Subcutaneous abdominal adipose tissue (tissue), 5 donors: ENCODE results near the gene CCDC200.
"Not testable (repeated sequence)": the region's sequence is repeated elsewhere in the genome, so short reads cannot be mapped to it uniquely, and the experiment has no call there.

Experiments
- H3K27ac ChIP-seq: one replicate; pipeline ENCODE4 v1.7.0; 2013; ENCODE audit warnings: low read depth, mild to moderate bottlenecking, inconsistent platforms, low read length, moderate library complexity
- H3K27me3 ChIP-seq, 5 donors: one replicate each; pipeline ENCODE4 v1.7.0; 2013; ENCODE audit warnings: low read length in 5 of 5, inconsistent platforms in 1 of 5; ENCODE audit not compliant: control insufficient read depth in 5 of 5, insufficient read depth in 4 of 5
- H3K36me3 ChIP-seq, 5 donors: one replicate each; pipeline ENCODE4 v1.7.0; 2013; ENCODE audit warnings: low read length in 5 of 5; ENCODE audit not compliant: control insufficient read depth in 5 of 5, insufficient read depth in 5 of 5
- H3K4me1 ChIP-seq, 5 donors: one replicate each; pipeline ENCODE4 v1.7.0; 2013; ENCODE audit warnings: low read length in 5 of 5, mild to moderate bottlenecking in 3 of 5, moderate library complexity in 1 of 5; ENCODE audit not compliant: control insufficient read depth in 5 of 5, insufficient read depth in 5 of 5
- H3K4me3 ChIP-seq, 5 donors: one replicate each; pipeline ENCODE4 v1.7.0; 2013; ENCODE audit warnings: low read length in 5 of 5, low read depth in 1 of 5
- H3K9ac ChIP-seq, 5 donors: one replicate each; pipeline ENCODE4 v1.7.0; 2013; ENCODE audit warnings: low read length in 5 of 5, mild to moderate bottlenecking in 4 of 5, moderate library complexity in 3 of 5
- H3K9me3 ChIP-seq, 5 donors: one replicate each; pipeline ENCODE4 v1.7.0; 2013; ENCODE audit warnings: low read length in 5 of 5; ENCODE audit not compliant: control insufficient read depth in 5 of 5
- donor health status: healthy.
- donor health status: healthy.
- donor health status: healthy.
- donor health status: healthy.
- donor health status: healthy.

CCDC200 gene

GRCh38 chr17:43228020-43228782 lies at the start of gene CCDC200:
TSS of gene CCDC200 (minus strand) at chr17:43228623. CDS start at chr17:43228554, 69 bp downstream.
- not testable (repeated sequence) for H3K4me1 ChIP-seq

GRCh38 chr17:43272914-43273313 lies 44.5 kb upstream of the CCDC200 start:
- not testable (repeated sequence) for H3K4me1 ChIP-seq, H3K27me3 ChIP-seq, H3K9me3 ChIP-seq, H3K27ac ChIP-seq, H3K9ac ChIP-seq, H3K36me3 ChIP-seq, H3K4me3 ChIP-seq

More at GRCh38 chr17:43228020-43228782, at the start of gene CCDC200:
- not testable (repeated sequence) for H3K27me3 ChIP-seq, H3K4me3 ChIP-seq, H3K9ac ChIP-seq, H3K27ac ChIP-seq, H3K9me3 ChIP-seq
- peaks cover 0 to 27% (median 11%) of the 10 kb centered on the region in 5 donors for H3K36me3 ChIP-seq

GRCh38 chr17:43272483-43272882 lies 44.1 kb upstream of the CCDC200 start:
- not testable (repeated sequence) for H3K27ac ChIP-seq, H3K9me3 ChIP-seq, H3K9ac ChIP-seq, H3K36me3 ChIP-seq, H3K4me1 ChIP-seq, H3K27me3 ChIP-seq, H3K4me3 ChIP-seq

GRCh38 chr17:43270552-43271504 lies 42.4 kb upstream of the CCDC200 start:
- H3K9me3 ChIP-seq, H3K27ac ChIP-seq, H3K4me3 ChIP-seq, H3K36me3 ChIP-seq, H3K9ac ChIP-seq, H3K4me1 ChIP-seq, H3K27me3 ChIP-seq: not testable (repeated sequence)

- H3K27ac ChIP-seq, H3K27me3 ChIP-seq, H3K9ac ChIP-seq, H3K36me3 ChIP-seq, H3K4me1 ChIP-seq, H3K9me3 ChIP-seq, H3K4me3 ChIP-seq: not testable (repeated sequence)
These were observed 18.0 kb upstream of the CCDC200 start for GRCh38 chr17:43246456-43246855.

GRCh38 chr17:43240596-43241352 lies 12.4 kb upstream of the CCDC200 start:
- H3K4me3 ChIP-seq, H3K27me3 ChIP-seq, H3K9ac ChIP-seq, H3K9me3 ChIP-seq, H3K27ac ChIP-seq, H3K36me3 ChIP-seq, H3K4me1 ChIP-seq: not testable (repeated sequence)

GRCh38 chr17:43239597-43239996 lies 11.2 kb upstream of the CCDC200 start:
- H3K9me3 ChIP-seq, result not testable (repeated sequence)

GRCh38 chr17:43233877-43234276 lies 5.5 kb upstream of the CCDC200 start, which contains the start of gene RNU2-1:
TSS of gene RNU2-1 (minus strand) at chr17:43233977.
- H3K36me3 ChIP-seq, H3K27ac ChIP-seq, H3K9me3 ChIP-seq, H3K4me3 ChIP-seq, H3K9ac ChIP-seq, H3K27me3 ChIP-seq, H3K4me1 ChIP-seq: not testable (repeated sequence)

More at GRCh38 chr17:43239597-43239996, 11.2 kb upstream of the CCDC200 start:
- not testable (repeated sequence) for H3K9ac ChIP-seq, H3K27me3 ChIP-seq, H3K4me3 ChIP-seq, H3K36me3 ChIP-seq, H3K4me1 ChIP-seq, H3K27ac ChIP-seq

GRCh38 chr17:43233263-43233662 lies 4.8 kb upstream of the CCDC200 start:
- H3K36me3 ChIP-seq, H3K9me3 ChIP-seq, H3K4me1 ChIP-seq, H3K4me3 ChIP-seq, H3K27ac ChIP-seq, H3K9ac ChIP-seq, H3K27me3 ChIP-seq: not testable (repeated sequence)
